IMR-90 (cell line): ENCODE measurements around the gene CTPS1. TPM values are rescaled to one million over a fixed set of nuclear protein-coding genes. Genes with fewer than 3 reads are reported as not detected.

Source experiments
- ATAC-seq: fragments of 200-7000 bp; cut with Tn5 transposase; 2 replicates; pipeline ENCODE4 v1.9.1; 2020; ENCODE audit warnings: low read depth, mild to moderate bottlenecking, moderate library complexity
- BruUV-seq: library from RNA; stranded (reverse); fragments of 400-500 nt; replicated peaks from 2 replicates; lab custom pipeline; 2021; lab: Mats Ljungman, UMichigan
- CTCF ChIA-PET: fragments of 300-600 bp; formaldehyde crosslinking; extraction: SDS; loops from one replicate; lab custom pipeline; 2021; ENCODE audit warnings: antibody characterized with exemption; lab: Yijun Ruan, JAX
- POLR2A ChIA-PET: fragments of 300-600 bp; sonication (Branson Sonifier 250); formaldehyde crosslinking; loops from one replicate; lab custom pipeline; 2022; ENCODE audit warnings: antibody characterized with exemption; ENCODE audit not compliant: unreplicated experiment; lab: Charles Lee
- DNase-seq: peaks from one replicate; pipeline ENCODE4 v3.0.0; 2013
- H2AFZ ChIP-seq: replicated peaks from 2 replicates; pipeline ENCODE3; 2013; ENCODE audit warnings: low read length, mild to moderate bottlenecking; ENCODE audit not compliant: poor library complexity
- H2AK5ac ChIP-seq: 2 replicates; pipeline ENCODE4 v1.6.1; 2013; ENCODE audit warnings: low read depth, low read length, inconsistent platforms
- H2AK9ac ChIP-seq: replicated peaks from 2 replicates; pipeline ENCODE3; 2013; ENCODE audit warnings: mild to moderate bottlenecking, low read depth, low read length, moderate library complexity; ENCODE audit not compliant: poor library complexity
- H2BK120ac ChIP-seq: 2 replicates; pipeline ENCODE4 v1.6.1; 2013; ENCODE audit warnings: low read depth, low read length, inconsistent platforms
- H2BK15ac ChIP-seq: 3 replicates; pipeline ENCODE4 v1.6.1; 2013; ENCODE audit warnings: low read depth, low read length, inconsistent platforms
- H2BK20ac ChIP-seq: 2 replicates; pipeline ENCODE4 v1.6.1; 2013; ENCODE audit warnings: low read depth, mild to moderate bottlenecking, inconsistent platforms, low read length, moderate library complexity
- H2BK5ac ChIP-seq: 2 replicates; pipeline ENCODE4 v1.6.1; 2013; ENCODE audit warnings: mild to moderate bottlenecking, low read depth, low read length, inconsistent platforms; ENCODE audit not compliant: poor library complexity, severe bottlenecking
- H3K14ac ChIP-seq: replicated peaks from 2 replicates; pipeline ENCODE4 v1.6.1; 2013; ENCODE audit warnings: low read depth, low read length, inconsistent platforms
- H3K18ac ChIP-seq: 2 replicates; pipeline ENCODE4 v1.6.1; 2013; ENCODE audit warnings: low read depth, low read length, control low read depth
- H3K23ac ChIP-seq: 2 replicates; pipeline ENCODE4 v1.6.1; 2013; ENCODE audit warnings: low read depth, low read length, inconsistent platforms
- H3K27ac ChIP-seq: 2 replicates; pipeline ENCODE4 v1.5.1; 2013; ENCODE audit warnings: mild to moderate bottlenecking, control low read depth, low read length; ENCODE audit not compliant: insufficient read depth
- H3K27me3 ChIP-seq: 2 replicates; pipeline ENCODE4 v1.6.1; 2013; ENCODE audit warnings: low read length; ENCODE audit not compliant: control insufficient read depth, insufficient read depth
- H3K36me3 ChIP-seq: 2 replicates; pipeline ENCODE4 v1.6.1; 2013; ENCODE audit warnings: low read length, mixed read lengths; ENCODE audit not compliant: control insufficient read depth, insufficient read depth
- H3K4ac ChIP-seq: 2 replicates; pipeline ENCODE4 v1.6.1; 2013; ENCODE audit warnings: low read depth, low read length, inconsistent platforms
- H3K4me1 ChIP-seq: 2 replicates; pipeline ENCODE4 v1.6.1; 2013; ENCODE audit warnings: low read length, mixed read lengths; ENCODE audit not compliant: control insufficient read depth, insufficient read depth
- H3K4me2 ChIP-seq: 2 replicates; pipeline ENCODE4 v1.6.1; 2013; ENCODE audit warnings: low read depth, mild to moderate bottlenecking, control low read depth, low read length, moderate library complexity
- H3K4me3 ChIP-seq: 2 replicates; pipeline ENCODE4 v1.5.1; 2013; ENCODE audit warnings: low read depth, mild to moderate bottlenecking, control low read depth, low read length, moderate library complexity; ENCODE audit not compliant: insufficient read depth
- H3K56ac ChIP-seq: 2 replicates; pipeline ENCODE4 v1.6.1; 2013; ENCODE audit warnings: low read length, inconsistent platforms; ENCODE audit not compliant: insufficient read depth; ENCODE audit errors: extremely low read depth
- H3K79me1 ChIP-seq, 2 experiments: 2 replicates each; pipeline ENCODE4 v1.6.1; 2013; ENCODE audit warnings: low read length in 2 of 2, inconsistent platforms in 1 of 2, low read depth in 1 of 2
- H3K9ac ChIP-seq: 2 replicates; pipeline ENCODE4 v1.6.1; 2013; ENCODE audit warnings: low read depth, low read length, control low read depth
- H3K9me1 ChIP-seq: 2 replicates; pipeline ENCODE4 v1.6.1; 2013; ENCODE audit warnings: low read length, inconsistent platforms; ENCODE audit not compliant: insufficient read depth
- H3K9me3 ChIP-seq: 2 replicates; pipeline ENCODE4 v1.6.1; 2013; ENCODE audit warnings: low read length; ENCODE audit not compliant: control insufficient read depth, insufficient read depth
- H4K20me1 ChIP-seq: 2 replicates; pipeline ENCODE4 v1.6.1; 2013; ENCODE audit warnings: low read length, inconsistent platforms; ENCODE audit not compliant: insufficient read depth
- H4K5ac ChIP-seq: 2 replicates; pipeline ENCODE4 v1.6.1; 2013; ENCODE audit warnings: mild to moderate bottlenecking, low read depth, low read length, control low read depth
- H4K8ac ChIP-seq, 2 experiments: 2 replicates each; pipeline ENCODE4 v1.6.1; 2013; ENCODE audit warnings: low read depth in 2 of 2, low read length in 2 of 2, control low read depth in 1 of 2, inconsistent platforms in 1 of 2
- H4K91ac ChIP-seq: 2 replicates; pipeline ENCODE4 v1.6.1; 2013; ENCODE audit warnings: low read depth, low read length, inconsistent platforms; ENCODE audit not compliant: insufficient read depth
- BHLHE40 ChIP-seq: fragments of 150-350 bp; IDR thresholded peaks from 2 replicates; pipeline ENCODE4 v1.6.1; 2016; ENCODE audit warnings: mild to moderate bottlenecking, low read depth, low read length
- CEBPB ChIP-seq: IDR thresholded peaks from 2 replicates; pipeline ENCODE4 v1.6.1; 2012; ENCODE audit warnings: low read depth, low read length, improper control_type of control experiment
- MXI1 ChIP-seq: IDR thresholded peaks from 2 replicates; pipeline ENCODE4 v1.6.1; 2012; ENCODE audit warnings: low read depth, mild to moderate bottlenecking, low read length, moderate library complexity, borderline replicate concordance
- WGBS, 2 experiments: methylation state at CpG; one replicate each; pipeline versions ENCODE4 v1.1.5 to v1.1.7; 2013; ENCODE audit warnings: missing lambda C conversion rate in 2 of 2; ENCODE audit not compliant: insufficient read length in 1 of 2; ENCODE audit errors: extremely low coverage in 2 of 2; 5-methylcytosine and 5-hydroxymethylcytosine counted together
- dilution Hi-C: fragments of 300-500 bp; cut with HindIII; formaldehyde crosslinking; loops from one replicate; pipeline ENCODE4 v1.14.3; 2018; ENCODE audit warnings: low sequenced_read_pairs; ENCODE audit not compliant: unreplicated experiment
- in situ Hi-C: fragments of 300-500 bp; cut with MboI; formaldehyde crosslinking; loops from 3 replicates; pipeline ENCODE4 v1.14.3; 2019; ENCODE audit warnings: low sequenced_read_pairs, inconsistent platforms, mixed read lengths
- intact Hi-C: fragments of 100-400 bp; cut with micrococcal nuclease; formaldehyde crosslinking; loops from 2 replicates; pipeline ENCODE4 v1.10.0; 2022
- polyA plus RNA-seq, 3 experiments: library from polyadenylated mRNA; depleted of rRNA; stranded (reverse); fragments of >200 nt; gene quantifications; 2 replicates each; pipeline ENCODE4 v1.2.3, GENCODE V29; 2012; ENCODE audit warnings: low replicate concordance in 1 of 3
- total RNA-seq: library from RNA; depleted of rRNA; stranded (reverse); fragments of >200 nt; gene quantifications from 2 replicates; pipeline ENCODE4 v1.2.3, GENCODE V29; 2012

CTPS1 gene
- total and polyA plus RNA-seq, 2 of the 4 experiments (the other 2 are of a cell fraction), result 40.4 to 41.0 TPM

DNA sequence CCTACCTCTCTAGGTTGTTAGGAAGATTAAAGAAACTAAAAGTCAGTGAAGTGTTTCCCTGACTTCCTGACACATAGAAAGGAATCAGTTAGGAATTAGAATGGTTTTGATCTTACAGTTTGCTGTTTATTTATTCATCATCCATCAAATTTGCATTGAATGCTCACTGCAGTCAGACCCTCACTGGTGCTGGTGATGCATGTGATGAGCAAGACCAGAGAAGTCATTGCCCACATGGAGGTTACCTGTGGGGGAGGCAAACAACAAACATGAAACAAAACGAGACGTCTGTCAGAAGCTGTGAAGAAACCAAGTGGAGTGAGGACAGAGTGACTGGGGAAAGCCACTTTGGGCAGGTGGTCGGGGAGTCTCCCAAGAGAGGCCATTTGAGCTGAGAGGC is 6.4 kb downstream of the CTPS1 start:
- H2AK5ac ChIP-seq, result no peak overlapping the region
- H3K23ac ChIP-seq, result peak overlapping the region; percentile 26; the same call in 1 of the 2 replicates
- peaks cover 32% of the 10 kb centered on the region for H3K36me3 ChIP-seq
- H4K8ac ChIP-seq, result no peak overlapping the region
- no peak overlapping the region for H3K4me3 ChIP-seq
- no peak overlapping the region for H2AK9ac ChIP-seq
- H3K27me3 ChIP-seq, result no peaks in the 10 kb centered on the region
- no peaks in the 10 kb centered on the region for H3K9me3 ChIP-seq
- in situ Hi-C loops, result no loop called here
- no peak overlapping the region for H3K4me2 ChIP-seq
- H4K91ac ChIP-seq, result no peak overlapping the region
- no TSS peak for BruUV-seq
- no peak for ATAC-seq
- H3K4ac ChIP-seq, result no peak overlapping the region
- H3K18ac ChIP-seq, result no peak overlapping the region
- H3K4me1 ChIP-seq, result peaks cover 21% of the 10 kb centered on the region
- POLR2A ChIA-PET, result no interaction called here
- TF ChIP-seq MXI1 (no peak), CEBPB (no peak), BHLHE40 (no peak)
- H2BK20ac ChIP-seq, result no peak overlapping the region
- H3K14ac ChIP-seq, result no peak overlapping the region
- H4K5ac ChIP-seq, result no peak overlapping the region
- H3K56ac ChIP-seq, result no peak overlapping the region
- DNase-seq, result no peak
- CTCF ChIA-PET, result no interaction called here
- H3K9me1 ChIP-seq, result peaks cover 12% of the 10 kb centered on the region
- no peak overlapping the region for H2BK15ac ChIP-seq
- intact Hi-C loops, result no loop called here
- H3K27ac ChIP-seq, result no peak overlapping the region
- peaks cover 34% of the 10 kb centered on the region for H4K20me1 ChIP-seq
- H3K79me1 ChIP-seq, result peaks cover 33 to 74% of the 10 kb centered on the region in 2 experiments
- H2AFZ ChIP-seq, result no peak overlapping the region
- dilution Hi-C loops, result no loop called here
- no peak overlapping the region for H3K9ac ChIP-seq
- no peak overlapping the region for H2BK120ac ChIP-seq
- WGBS, 2 experiments, result no CpG with 5 or more reads among the region's 3 CpGs
- H2BK5ac ChIP-seq, result no peak overlapping the region
